ENCODE measurements around the gene KRTAP13-2.
A peak's percentile ranks its signal among the peaks of the same experiment; 100 is the strongest.

The KRTAP13-2 gene

GRCh38 chr21:30372139-30372770 is at the start of gene KRTAP13-2:
TSS of gene KRTAP13-2 (minus strand) at chr21:30372271. CDS start at chr21:30372213, 58 bp downstream.
- no peak for DNase-seq

- no peak for DNase-seq
Observed at GRCh38 chr21:30415993-30416392, 43.9 kb upstream of the KRTAP13-2 start.

GRCh38 chr21:30408782-30409494 is 36.9 kb upstream of the KRTAP13-2 start:
- DNase-seq: peak; percentile 81

- DNase-seq: no peak
Observed at GRCh38 chr21:30395731-30396130, 23.7 kb upstream of the KRTAP13-2 start, which contains the start of gene KRTAP13-1. TSS of gene KRTAP13-1 (plus strand) at chr21:30396031. CDS start at chr21:30396087, 56 bp downstream.

- DNase-seq: no peak
Observed at GRCh38 chr21:30391492-30392025, 19.5 kb upstream of the KRTAP13-2 start.

GRCh38 chr21:30382201-30382600 is 10.1 kb upstream of the KRTAP13-2 start:
- no peak for DNase-seq

GRCh38 chr21:30355906-30356305 is 16.2 kb downstream of the KRTAP13-2 start:
- DNase-seq: no peak

- no peak for DNase-seq
Observed at GRCh38 chr21:30354308-30355005, 17.6 kb downstream of the KRTAP13-2 start.

GRCh38 chr21:30351534-30351933 is 20.5 kb downstream of the KRTAP13-2 start:
- no peak for DNase-seq

- no peak for DNase-seq
Observed at GRCh38 chr21:30349572-30349971, 22.5 kb downstream of the KRTAP13-2 start.

- DNase-seq: no peak
Observed at GRCh38 chr21:30348506-30348905, 23.6 kb downstream of the KRTAP13-2 start, which contains the start of gene KRTAP23-1. TSS of gene KRTAP23-1 (minus strand) at chr21:30348606. CDS start at chr21:30348606, 0 bp downstream.

- no peak for DNase-seq
Observed at GRCh38 chr21:30345014-30345413, 27.1 kb downstream of the KRTAP13-2 start.

- DNase-seq: no peak
Observed at GRCh38 chr21:30340714-30341573, 31.1 kb downstream of the KRTAP13-2 start.

GRCh38 chr21:30338717-30339116 is 33.4 kb downstream of the KRTAP13-2 start:
- no peak for DNase-seq

- DNase-seq: no peak
Observed at GRCh38 chr21:30337772-30338171, 34.3 kb downstream of the KRTAP13-2 start.

GRCh38 chr21:30337276-30337744 is 34.8 kb downstream of the KRTAP13-2 start, which contains the start of gene KRTAP27-1:
TSS of gene KRTAP27-1 (minus strand) at chr21:30337694. CDS start at chr21:30337668, 26 bp downstream.
- no peak for DNase-seq

GRCh38 chr21:30336596-30336995 is 35.5 kb downstream of the KRTAP13-2 start:
- DNase-seq: no peak

GRCh38 chr21:30333736-30334135 is 38.3 kb downstream of the KRTAP13-2 start:
- no peak for DNase-seq

- DNase-seq: no peak
Observed at GRCh38 chr21:30332681-30333080, 39.4 kb downstream of the KRTAP13-2 start.

- no peak for DNase-seq
Observed at GRCh38 chr21:30329203-30329875, 42.7 kb downstream of the KRTAP13-2 start.

GRCh38 chr21:30326390-30326789 is 45.7 kb downstream of the KRTAP13-2 start:
- no peak for DNase-seq

Measured in NCI-H1048 (cell line).